Hippocampal formation (tissue), 2 donors: ENCODE measurements around the gene CCDC102A.
A peak's percentile ranks its signal among the peaks of the same experiment; 100 is the strongest.

Experiments
- DNase-seq, 2 donors: peaks; one replicate each; lab custom pipeline; 2025; lab: John Stamatoyannopoulos, UW

Gene CCDC102A

GRCh38 chr16:57462209-57462977 is 74.0 kb downstream of the CCDC102A start, which contains the start of gene POLR2C:
POLR2C (plus strand) TSS chr16:57462679; CDS start chr16:57462725, 46 bp downstream.
- peak; percentile 63 to 78 for DNase-seq
